WI38 (cell line): ENCODE data around the gene MCC.

ENCODE experiments used
- H3K4me3 ChIP-seq: 2 replicates; pipeline ENCODE4 v1.5.1; 2011; ENCODE audit warnings: low read depth, mild to moderate bottlenecking, control low read depth, low read length
- TF ChIP-seq, protein P1 (sequence below): IDR thresholded peaks from 2 replicates; pipeline ENCODE4 v1.5.1; 2012; ENCODE audit warnings: low read depth, mild to moderate bottlenecking, control low read depth, low read length

The MCC gene

DNA sequence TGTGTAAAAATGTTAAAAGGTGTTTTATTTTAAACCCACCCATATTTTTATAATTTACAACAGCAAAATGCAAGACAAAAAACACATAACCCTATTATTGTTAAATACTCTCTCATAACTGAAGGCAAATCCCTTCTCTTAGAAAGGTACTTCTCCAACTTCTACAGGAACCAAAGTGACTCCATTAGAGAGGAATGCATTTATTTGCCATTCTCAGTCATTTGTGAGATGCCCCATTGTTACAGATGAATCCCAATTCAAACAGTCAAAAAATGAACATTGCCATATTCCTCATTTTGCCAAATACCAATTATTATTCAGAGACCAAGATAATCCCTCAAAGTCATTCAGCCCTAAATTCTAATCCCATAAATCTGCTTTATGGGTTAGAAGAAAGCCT, 229.2 kb downstream of the MCC start:
- no peak overlapping the region for H3K4me3 ChIP-seq
- TF ChIP-seq, protein P1, sequence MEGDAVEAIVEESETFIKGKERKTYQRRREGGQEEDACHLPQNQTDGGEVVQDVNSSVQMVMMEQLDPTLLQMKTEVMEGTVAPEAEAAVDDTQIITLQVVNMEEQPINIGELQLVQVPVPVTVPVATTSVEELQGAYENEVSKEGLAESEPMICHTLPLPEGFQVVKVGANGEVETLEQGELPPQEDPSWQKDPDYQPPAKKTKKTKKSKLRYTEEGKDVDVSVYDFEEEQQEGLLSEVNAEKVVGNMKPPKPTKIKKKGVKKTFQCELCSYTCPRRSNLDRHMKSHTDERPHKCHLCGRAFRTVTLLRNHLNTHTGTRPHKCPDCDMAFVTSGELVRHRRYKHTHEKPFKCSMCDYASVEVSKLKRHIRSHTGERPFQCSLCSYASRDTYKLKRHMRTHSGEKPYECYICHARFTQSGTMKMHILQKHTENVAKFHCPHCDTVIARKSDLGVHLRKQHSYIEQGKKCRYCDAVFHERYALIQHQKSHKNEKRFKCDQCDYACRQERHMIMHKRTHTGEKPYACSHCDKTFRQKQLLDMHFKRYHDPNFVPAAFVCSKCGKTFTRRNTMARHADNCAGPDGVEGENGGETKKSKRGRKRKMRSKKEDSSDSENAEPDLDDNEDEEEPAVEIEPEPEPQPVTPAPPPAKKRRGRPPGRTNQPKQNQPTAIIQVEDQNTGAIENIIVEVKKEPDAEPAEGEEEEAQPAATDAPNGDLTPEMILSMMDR: no peak

DNA sequence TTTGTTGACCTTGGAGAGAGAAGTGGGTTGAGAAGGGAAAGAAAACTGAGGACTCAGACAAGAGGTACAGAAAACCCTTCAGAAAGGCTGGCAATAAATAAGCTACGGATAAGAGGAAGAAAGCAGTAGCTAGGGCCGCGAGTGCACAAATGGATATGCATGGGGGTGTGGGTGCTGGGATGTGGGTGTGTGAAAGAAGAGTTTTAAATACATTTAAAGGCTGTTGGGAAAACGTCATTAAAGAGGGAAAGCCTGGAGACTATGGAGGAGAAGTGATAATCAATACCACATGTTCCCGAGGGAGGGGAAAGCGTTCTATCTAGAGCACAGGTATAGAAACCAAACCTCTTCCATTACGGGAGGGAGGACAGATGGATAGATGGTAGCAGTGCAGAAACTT, 230.7 kb downstream of the MCC start:
- TF ChIP-seq, protein P1: no peak
- no peak overlapping the region for H3K4me3 ChIP-seq

DNA sequence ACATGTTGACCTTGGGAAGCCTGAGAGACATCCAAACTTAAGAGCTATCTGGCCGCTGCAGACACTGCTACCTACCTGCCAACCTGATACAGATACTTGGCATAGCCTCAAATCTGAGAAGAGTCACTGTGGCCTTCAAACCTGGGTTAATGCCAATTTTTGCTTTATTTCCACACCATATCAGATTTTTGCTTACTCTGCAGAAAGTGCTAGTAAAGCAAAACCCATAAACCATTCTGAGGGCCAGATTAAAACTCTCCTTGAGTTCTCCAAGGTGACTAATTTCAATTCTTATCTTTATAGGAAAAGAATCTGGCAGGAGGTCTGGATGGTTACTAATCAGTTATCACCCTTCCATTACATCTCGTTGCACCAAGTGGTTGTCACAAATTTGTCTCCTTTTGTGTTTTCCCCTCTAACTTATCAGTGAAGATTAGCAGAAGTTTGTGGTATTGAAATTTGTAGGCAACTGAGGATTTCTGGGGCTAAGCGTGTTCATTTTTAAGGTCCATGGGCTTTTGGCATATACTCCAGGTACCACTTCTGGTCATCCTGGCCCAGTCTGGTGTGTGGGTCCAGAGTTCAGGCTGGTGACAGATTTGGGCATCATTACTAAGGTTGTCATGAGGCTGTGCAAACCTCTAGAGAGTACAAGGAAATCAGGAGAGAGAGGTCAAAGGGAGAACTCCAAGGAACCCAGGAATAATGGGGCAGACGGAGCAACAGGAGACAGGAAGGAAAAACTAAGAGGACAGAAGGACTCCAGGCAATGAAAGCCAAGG, 231.4 kb downstream of the MCC start:
- H3K4me3 ChIP-seq: no peak overlapping the region
- TF ChIP-seq, protein P1: no peak

DNA sequence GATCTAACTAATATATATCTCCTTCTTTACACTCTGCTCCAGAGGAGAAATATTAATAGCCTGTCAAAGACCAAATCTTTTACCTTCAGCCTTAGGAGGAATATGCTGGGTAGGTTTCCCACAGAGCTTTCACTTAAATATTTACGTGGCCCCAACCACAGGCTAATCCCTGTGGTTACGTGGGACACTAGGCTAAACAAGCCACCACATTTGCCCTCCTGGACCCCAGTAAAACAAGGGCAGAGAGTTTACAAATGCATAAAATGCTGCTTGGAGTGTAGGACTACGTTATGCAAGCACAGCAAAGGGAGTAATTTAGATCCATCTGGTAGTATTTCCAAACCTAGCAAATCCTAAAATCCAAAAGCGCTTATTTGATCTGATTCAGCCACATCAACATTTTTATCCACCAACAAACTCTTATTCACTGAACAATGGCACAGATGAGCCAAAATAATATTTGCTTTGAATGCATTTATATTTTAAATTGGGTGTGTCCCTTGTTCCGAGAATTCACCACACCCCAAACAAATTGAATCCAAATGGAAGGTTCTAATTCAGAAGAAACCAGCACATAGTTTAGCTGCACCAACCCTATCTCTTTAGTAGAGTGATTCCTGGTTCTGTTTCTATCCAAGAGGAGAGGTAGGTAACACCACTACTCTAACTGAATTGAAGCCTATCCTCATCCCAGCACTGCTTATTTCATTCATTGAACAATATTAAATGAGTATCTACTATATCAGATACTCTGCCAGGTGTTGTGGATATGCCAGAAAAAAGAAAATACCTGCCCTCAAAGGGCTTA, 232.5 kb downstream of the MCC start:
- TF ChIP-seq, protein P1: no peak
- no peak overlapping the region for H3K4me3 ChIP-seq

DNA sequence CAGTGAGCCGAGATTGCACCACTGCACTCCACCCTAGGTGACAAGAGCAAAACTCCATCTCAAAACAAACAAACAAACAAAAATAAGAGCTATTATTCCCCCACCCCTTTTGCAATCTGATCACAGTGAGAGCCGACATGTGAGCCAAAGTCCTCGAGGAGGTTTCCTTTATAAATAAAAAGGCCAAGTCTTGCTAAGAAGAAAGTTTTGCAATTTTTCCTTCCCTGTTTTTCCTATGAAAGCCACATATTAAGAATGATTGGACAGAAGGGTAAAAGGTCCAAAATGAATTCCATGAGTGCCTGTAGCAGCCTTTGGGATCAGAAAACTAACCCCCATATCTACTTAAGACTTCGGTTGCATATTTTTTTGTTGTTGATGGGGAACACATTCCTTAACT, 233.1 kb downstream of the MCC start:
- no peak overlapping the region for H3K4me3 ChIP-seq
- TF ChIP-seq, protein P1: no peak

DNA sequence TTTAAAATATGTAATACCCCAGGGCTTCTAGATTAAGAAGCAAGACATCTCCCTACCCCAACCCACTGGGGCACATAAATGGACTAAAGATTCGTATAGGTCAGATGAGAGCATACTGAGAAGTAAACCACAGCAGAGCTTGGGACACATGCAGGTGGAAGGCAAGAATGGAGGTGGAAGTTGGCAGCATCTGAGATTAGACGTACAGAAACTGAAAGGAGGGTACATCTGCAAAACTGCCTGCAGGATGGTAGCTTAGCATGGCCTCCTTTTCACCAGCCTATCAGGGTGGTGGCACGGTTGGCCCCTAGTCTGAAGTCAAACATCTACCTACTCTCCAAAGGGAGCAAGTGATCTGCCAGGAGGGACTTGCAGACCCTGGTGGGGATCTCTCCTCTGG, 235.2 kb downstream of the MCC start:
- no peak overlapping the region for H3K4me3 ChIP-seq
- TF ChIP-seq, protein P1: no peak

DNA sequence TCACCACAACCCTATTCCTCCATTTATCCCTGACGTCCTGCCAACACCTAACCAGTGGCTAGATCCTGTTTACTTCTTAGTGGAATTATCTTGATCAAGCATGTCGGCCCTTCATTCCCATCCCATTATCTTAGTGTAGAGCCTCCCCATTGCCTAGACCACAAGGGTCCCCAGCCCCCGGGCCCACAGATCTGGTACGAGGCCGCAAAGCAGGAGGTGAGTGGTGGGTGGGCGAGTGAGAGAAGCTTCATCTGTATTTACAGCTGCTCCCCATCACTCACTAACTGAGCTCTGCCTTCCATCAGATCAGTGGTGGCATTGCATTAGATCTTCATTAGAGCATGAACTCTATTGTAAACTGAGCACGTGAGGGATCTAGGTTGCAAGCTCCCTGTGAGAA, 236.2 kb downstream of the MCC start:
- TF ChIP-seq, protein P1: no peak
- H3K4me3 ChIP-seq: no peak overlapping the region
